GM21367 (cell line): ENCODE measurements around the gene SPAG4.

ENCODE experiments used
- ATAC-seq: cut with Tn5 transposase; IDR thresholded peaks from one replicate; pipeline ENCODE4 v1.9.1; 2021; ENCODE audit not compliant: unreplicated experiment

The SPAG4 gene

GRCh38 chr20:35615667-35616464 lies at the start of gene SPAG4:
Gene SPAG4 (plus strand): TSS chr20:35615829. CDS start chr20:35616004, 175 bp downstream.
- ATAC-seq = peak; percentile 65

- no peak for ATAC-seq
These were observed 47.0 kb upstream of the SPAG4 start for GRCh38 chr20:35568645-35569044.

- ATAC-seq = no peak
These were observed 44.1 kb upstream of the SPAG4 start for GRCh38 chr20:35571555-35571954.

GRCh38 chr20:35572838-35573237 lies 42.8 kb upstream of the SPAG4 start:
- no peak for ATAC-seq

DNA sequence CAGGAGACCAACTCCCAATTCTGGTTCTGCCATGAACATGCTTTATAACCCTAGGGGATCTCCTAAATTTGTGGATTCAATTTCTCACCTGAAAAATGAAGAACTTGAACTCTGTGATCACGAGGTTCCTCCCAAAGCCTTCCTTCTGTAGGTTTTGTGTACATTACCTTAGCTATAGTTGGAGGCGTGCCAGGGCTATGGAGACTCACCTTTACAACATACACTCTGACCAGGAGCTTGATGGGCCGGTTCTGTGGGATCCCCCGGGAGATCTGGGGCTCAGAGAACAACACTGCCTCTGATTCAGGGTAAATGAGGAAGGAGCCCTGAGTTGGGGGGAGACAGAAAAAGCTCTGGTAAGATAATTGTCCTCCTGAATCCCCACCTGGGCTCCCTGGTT lies 39.7 kb upstream of the SPAG4 start:
- no peak for ATAC-seq

GRCh38 chr20:35576816-35577215 lies 38.8 kb upstream of the SPAG4 start:
- ATAC-seq = no peak

DNA sequence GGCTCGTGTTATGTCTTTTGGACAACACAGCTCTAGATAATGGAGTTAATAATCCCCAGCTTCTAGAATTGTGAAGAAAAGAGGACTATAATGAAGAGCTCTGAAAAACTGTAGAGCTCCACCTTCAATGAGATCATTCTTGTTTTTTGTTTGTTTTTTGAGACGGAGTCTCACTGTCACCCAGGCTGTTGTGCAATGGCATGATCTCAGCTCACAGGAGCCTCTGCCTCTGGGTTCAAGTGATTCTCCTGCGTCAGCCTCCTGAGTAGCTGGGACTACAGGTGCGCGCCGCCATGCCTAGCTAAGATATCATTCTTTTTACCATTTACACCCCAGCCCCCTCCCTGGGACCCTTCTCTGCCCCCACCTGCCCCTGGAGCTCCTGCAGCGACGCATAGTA lies 37.2 kb upstream of the SPAG4 start:
- ATAC-seq = no peak

- no peak for ATAC-seq
These were observed 36.4 kb upstream of the SPAG4 start for GRCh38 chr20:35579196-35579595.

DNA sequence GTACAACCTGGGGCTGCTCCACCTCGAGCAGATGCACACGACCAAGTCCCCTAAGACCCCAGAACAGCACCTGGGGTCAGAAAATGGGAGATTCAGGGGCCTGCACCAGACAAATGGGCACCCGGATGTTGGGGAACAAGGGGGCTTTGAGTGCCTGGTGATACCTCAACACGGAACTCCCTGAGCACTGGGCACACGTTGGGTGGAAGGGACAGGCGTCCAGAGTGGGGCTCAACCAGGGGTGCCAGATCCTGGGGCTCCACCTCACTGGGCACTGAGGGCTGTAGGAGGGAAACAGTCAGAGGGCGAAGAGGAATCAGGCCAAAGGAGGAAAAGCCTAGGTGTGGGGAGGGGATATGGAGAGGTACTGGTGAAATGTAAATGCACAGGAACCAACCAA lies 33.5 kb upstream of the SPAG4 start:
- ATAC-seq = no peak

DNA sequence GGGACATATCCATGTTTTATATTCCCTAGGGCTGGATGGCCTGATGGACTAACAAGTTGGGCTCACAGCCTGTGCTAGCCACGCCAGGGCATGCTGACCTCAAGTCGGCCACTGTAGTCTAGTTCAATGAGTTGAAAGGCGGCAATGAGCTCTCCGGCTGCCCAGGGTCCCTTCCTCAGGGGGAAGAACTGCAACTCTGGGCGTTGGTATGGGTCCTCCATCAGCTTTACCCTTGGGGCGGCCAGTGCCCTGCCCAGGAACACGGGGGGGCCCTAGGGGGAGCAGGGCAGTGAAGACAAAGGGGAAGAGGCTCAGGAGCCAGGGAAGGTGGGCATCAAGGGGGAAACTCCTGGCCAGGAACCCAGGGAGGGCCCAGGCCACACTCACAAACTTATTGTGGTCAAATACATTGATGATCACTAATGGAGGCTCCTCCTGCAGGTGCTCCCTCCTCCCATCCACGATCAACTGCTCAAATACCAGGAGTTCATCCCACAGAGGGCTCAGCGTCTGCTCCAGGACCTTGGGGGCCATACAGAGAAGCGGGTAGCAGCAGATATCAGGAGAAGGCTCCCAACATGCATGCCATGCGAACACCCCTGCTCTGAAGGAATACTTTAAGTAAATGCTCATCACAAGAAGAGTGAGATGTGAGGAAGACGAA lies 32.8 kb upstream of the SPAG4 start:
- ATAC-seq = no peak

DNA sequence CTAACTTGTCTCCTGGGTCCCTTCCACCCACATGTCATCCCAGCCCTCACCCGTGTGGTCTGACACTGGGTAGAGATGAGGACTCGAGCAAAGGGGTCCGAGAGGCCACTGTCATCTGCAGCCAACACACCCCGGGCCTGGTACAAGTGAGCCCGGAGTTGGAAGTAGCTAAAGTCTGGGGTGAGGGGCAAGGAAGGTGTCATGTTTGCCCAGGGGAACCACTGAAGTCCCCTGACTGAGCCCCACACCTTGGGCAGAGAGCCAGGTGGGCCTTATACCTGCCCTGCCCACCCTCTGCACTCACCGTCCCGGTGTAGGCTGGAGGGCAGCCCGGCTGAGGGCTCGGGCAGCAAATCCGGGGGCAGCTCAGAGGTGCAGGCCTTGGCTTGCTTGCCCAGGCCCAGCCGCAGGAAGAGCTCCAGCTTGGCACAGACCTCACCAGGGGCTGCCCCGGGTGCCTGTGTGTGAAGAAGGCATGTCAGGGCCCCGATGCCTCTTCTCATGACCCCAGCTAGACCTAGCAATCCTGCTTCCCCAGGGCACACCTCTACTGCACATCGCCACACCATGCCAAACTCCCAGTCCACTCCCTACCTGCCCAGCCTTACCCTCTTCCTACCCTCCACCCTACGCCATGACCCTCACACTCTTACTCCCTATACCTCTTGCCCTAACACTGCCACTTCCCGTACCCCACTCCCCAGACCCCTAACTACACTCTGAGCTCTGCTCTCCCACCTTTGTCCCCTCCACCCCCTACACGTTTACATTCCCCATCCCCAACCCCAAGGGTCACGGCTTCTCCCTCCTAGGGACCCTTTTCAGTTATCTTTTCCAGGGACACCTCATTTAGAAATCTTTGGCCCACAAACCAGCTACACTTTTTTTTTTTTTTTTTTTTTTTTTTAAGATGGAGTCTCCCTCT lies 31.7 kb upstream of the SPAG4 start:
- no peak for ATAC-seq

DNA sequence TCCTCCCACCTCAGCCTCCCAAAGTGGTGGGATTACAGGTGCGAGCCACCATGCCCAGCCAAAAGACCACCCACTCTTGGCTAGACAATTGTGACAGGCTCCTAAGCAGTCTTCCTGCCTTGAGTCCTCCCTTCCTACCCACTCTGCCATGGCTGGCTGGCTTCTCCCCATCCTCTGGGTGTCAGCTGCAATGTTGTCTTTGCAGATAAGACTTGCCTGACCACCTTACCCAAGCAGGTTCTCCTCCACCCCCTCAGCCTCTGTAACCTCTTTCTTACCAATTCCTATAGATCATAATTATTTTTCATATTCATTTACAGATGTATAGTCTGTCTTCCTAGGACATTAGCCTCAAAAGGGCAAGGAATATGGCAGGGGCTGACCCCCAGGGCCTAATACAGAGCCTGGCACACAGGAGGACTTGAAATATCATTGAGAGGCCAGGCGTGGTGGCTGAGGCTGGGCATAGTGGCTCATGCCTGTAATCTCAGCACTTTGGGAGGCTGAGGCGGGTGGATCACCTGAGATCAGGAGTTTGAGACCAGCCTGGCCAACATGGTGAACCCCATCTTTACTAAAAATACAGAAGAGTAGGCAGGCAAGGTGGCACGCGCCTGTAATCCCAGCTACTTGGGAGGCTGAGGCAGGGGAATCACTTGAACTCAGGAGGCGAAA lies 28.7 kb upstream of the SPAG4 start:
- no peak for ATAC-seq

GRCh38 chr20:35587436-35587835 lies 28.2 kb upstream of the SPAG4 start:
- no peak for ATAC-seq

DNA sequence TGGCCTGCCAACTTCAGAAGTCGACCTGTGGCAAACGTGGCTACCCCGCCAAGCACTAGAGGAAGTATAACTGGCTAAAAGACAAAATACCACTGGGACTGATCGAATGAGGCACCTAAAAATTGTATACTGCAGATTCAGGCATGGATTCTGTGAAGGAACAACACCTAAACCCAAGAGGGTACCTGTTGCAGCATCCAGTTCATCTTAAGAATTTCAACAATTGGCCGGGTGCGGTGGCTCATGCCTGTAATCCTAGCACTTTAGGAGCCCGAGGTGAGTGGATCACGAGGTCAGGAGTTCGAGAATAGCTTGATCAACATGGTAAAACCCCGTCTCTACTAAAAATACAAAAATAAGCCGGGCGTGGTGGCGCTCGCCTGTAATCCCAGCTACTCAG lies 27.2 kb upstream of the SPAG4 start:
- no peak for ATAC-seq

- ATAC-seq = no peak
These were observed 23.2 kb upstream of the SPAG4 start for GRCh38 chr20:35592339-35592974.

DNA sequence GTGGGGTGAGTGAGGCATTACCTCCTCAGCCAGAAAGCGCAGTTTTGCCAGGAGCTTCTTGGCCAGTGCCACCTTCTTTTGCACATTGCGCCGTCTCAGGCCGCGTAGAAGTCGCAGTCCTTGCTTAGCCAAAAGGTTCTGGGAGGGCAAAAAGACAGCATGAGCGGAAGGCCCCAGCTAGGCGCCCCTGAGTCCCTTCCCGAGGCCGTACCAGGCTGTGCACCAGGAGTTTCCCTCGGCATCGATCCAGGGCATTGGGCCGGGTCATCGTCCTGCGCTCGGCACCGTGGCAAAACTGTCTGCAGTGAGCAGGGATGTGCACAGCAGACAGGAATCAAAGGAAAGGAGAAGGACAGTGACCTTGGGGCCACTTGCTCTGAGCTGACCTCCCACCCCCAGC lies 20.2 kb upstream of the SPAG4 start:
- ATAC-seq = no peak

DNA sequence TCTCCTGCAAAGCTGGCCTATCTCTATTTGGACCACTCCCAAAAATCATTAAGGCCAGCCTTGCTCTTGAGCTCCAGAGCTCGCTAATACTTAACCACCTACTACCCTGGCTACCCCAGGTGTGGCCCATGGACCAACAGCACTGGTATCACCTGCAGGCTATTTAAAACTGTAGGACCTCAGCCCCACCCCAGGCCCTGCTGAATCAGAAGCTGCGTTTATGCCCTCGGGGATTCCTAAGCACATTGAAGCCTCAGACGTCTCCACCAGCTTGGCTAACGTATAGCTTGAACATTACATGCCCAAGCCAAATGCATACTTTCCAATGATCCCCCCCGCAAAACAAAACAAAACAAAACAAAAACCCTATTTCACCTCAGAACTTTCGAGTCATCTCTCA lies 19.7 kb upstream of the SPAG4 start:
- no peak for ATAC-seq

GRCh38 chr20:35597186-35597585 lies 18.4 kb upstream of the SPAG4 start:
- ATAC-seq = no peak

DNA sequence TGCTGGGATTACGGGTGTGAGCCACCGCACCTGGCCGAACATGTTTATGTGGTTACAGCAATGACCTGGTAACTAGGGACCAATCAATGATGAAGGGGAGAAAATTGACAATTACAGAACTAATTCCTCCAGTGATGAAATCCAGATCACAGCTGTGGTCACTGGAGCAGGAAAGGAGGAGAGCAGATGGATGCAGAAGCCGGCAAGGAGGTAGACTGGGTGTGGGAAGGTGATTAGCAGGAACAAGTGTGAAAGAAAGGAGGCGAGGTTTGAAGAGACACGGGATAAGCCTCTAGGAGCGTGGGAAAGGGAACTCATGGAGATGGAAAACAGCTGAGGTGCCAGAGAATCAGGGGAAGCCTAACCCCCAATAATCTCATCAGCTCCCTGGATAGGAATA lies 17.2 kb upstream of the SPAG4 start:
- ATAC-seq = no peak
